WI38 (cell line): ENCODE data around the gene RGS8.

Experiments
- H3K4me3 ChIP-seq: 2 replicates; pipeline ENCODE4 v1.5.1; 2011; ENCODE audit warnings: low read depth, mild to moderate bottlenecking, control low read depth, low read length
- TF ChIP-seq, protein P1 (sequence below): IDR thresholded peaks from 2 replicates; pipeline ENCODE4 v1.5.1; 2012; ENCODE audit warnings: low read depth, mild to moderate bottlenecking, control low read depth, low read length

The RGS8 gene

DNA sequence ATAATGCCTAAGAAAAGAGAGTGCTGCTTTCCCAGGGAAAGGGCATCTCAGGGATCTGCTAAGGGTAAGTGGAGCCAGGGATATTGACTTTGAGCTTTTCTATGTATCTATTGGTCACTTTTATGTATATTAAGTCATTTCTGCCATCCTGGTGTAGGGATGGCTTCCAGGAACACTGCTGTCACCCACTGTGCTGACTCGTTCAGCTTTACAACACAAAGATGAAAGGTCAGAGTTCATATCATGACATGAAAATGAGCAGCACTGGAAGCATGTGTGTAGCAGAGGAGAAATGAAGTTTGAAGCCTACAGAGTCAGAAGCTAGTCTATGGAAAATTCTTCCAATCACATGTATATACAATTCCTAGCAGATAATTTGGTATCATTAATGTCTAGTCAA lies 37.1 kb upstream of the RGS8 start:
- TF ChIP-seq, protein P1, sequence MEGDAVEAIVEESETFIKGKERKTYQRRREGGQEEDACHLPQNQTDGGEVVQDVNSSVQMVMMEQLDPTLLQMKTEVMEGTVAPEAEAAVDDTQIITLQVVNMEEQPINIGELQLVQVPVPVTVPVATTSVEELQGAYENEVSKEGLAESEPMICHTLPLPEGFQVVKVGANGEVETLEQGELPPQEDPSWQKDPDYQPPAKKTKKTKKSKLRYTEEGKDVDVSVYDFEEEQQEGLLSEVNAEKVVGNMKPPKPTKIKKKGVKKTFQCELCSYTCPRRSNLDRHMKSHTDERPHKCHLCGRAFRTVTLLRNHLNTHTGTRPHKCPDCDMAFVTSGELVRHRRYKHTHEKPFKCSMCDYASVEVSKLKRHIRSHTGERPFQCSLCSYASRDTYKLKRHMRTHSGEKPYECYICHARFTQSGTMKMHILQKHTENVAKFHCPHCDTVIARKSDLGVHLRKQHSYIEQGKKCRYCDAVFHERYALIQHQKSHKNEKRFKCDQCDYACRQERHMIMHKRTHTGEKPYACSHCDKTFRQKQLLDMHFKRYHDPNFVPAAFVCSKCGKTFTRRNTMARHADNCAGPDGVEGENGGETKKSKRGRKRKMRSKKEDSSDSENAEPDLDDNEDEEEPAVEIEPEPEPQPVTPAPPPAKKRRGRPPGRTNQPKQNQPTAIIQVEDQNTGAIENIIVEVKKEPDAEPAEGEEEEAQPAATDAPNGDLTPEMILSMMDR, result no peak
- H3K4me3 ChIP-seq, result no peak overlapping the region

- H3K4me3 ChIP-seq, result no peak overlapping the region
- TF ChIP-seq, protein P1, result no peak
These were observed 36.1 kb upstream of the RGS8 start for GRCh38 chr1:182720463-182720862.

GRCh38 chr1:182719553-182719952 lies 35.2 kb upstream of the RGS8 start:
- TF ChIP-seq, protein P1, result no peak
- H3K4me3 ChIP-seq, result no peak overlapping the region

- H3K4me3 ChIP-seq, result no peak overlapping the region
- TF ChIP-seq, protein P1, result no peak
These were observed 33.9 kb upstream of the RGS8 start for GRCh38 chr1:182718311-182718710.

DNA sequence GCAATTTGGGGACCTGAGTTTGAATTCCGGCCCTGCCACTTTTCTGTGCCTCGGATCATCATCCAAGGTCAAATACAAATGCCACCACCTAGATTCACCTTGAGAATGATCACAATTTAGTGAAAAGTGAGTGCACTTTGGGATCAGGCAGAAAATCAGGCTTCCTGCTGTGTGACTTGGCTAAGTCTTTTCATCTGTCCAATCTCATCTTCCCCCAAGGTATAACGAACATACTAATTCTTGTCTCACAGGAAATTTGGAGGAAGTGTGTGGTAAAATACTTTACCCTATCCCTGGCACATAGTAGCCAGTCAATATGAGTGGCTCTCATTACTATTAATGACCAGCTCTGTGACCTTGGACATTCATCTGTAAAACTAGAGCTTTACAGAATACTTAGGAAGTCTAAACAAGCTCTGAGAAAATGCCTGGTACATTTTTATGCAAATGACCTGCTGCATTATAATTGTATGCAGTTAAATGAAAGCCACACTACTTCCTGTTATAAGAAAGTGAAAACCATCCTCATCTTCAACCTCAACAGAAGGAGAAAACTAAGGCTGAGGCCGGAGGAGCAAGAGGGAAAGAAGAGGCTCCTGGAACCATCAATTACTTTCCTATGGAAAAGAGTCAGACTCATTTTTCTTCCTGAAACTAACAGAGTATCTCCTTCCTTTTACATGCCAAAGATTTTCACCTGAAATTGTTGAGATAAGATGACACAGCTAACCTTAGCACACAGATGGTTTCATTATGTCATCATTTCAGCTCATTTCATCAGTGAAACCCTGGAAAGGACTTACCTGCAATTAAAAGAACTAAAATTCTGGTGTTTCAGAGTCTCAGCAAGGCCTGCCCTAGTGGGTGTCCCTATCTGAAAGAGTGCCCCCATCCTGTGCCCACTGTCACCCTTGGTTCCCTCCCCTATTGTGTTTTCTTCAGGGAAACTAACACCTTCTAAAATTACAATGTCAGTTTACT lies 32.6 kb upstream of the RGS8 start:
- TF ChIP-seq, protein P1, result no peak
- H3K4me3 ChIP-seq, result no peak overlapping the region

DNA sequence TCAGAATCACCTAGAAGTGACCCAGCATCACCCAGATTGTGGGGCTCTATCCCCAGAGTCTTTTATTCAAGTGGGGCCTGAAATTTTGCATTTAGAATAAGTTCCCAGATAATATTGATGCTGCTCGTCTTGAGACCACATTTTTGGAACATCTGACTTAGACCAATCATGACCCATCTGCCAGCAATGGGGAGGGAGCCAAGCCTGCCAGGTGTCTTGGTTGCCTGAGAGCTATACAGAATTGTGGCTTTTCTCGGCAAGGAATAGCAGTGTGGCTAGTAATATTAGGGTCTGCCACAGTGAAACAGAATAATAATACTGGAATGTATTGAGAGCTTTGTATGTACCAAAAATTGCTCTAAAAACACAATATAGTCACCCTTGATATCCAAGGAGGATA lies 31.1 kb upstream of the RGS8 start:
- TF ChIP-seq, protein P1, result no peak
- no peak overlapping the region for H3K4me3 ChIP-seq

- TF ChIP-seq, protein P1, result no peak
- H3K4me3 ChIP-seq, result no peak overlapping the region
These were observed 30.2 kb upstream of the RGS8 start for GRCh38 chr1:182714546-182714945.
